Measurements from ENCODE around the gene ZNF202.

GRCh38 chr11:123773026-123773425, 31.6 kb upstream of the ZNF202 start:
- TF ChIP-seq CTCF (IDR thresholded peaks at IDR 0.05), result no peak
- no peak for TF ChIP-seq RARB (CRISPR knock-in tag; IDR thresholded peaks at IDR 0.05)
- TF ChIP-seq EP300 (IDR thresholded peaks at IDR 0.05), result no peak
- TF ChIP-seq HDAC2 (IDR thresholded peaks at IDR 0.05), result no peak
- TF ChIP-seq SMC3 (IDR thresholded peaks at IDR 0.05), result no peak
- no peak for TF ChIP-seq E2F6 (IDR thresholded peaks at IDR 0.05; ENCODE audit: borderline replicate concordance, low read depth)
- TF ChIP-seq HOXA7 (CRISPR knock-in tag; IDR thresholded peaks at IDR 0.05), result no peak
- TF ChIP-seq MAFK (IDR thresholded peaks at IDR 0.05; ENCODE audit: partially characterized antibody), result no peak
- no peak for TF ChIP-seq MAX (IDR thresholded peaks at IDR 0.05)
- no peak for TF ChIP-seq MAZ (IDR thresholded peaks at IDR 0.05; ENCODE audit: borderline replicate concordance, low read depth, low read length)
- no peak for TF ChIP-seq RCOR1 (IDR thresholded peaks at IDR 0.05; ENCODE audit: low read depth, low read length)
- TF ChIP-seq PHF8 (IDR thresholded peaks at IDR 0.05; ENCODE audit: borderline replicate concordance, low read depth), result no peak
- TF ChIP-seq JUN (IDR thresholded peaks at IDR 0.05), result no peak
- no peak for TF ChIP-seq CBX8 (IDR thresholded peaks at IDR 0.05)

Measured in A549 (cell line).